LoVo (cell line): ENCODE data around the gene PLEKHA5.
"Not testable (repeated sequence)": the region's sequence is repeated elsewhere in the genome, so short reads cannot be mapped to it uniquely, and the experiment has no call there.

Experiments
- DNase-seq: peaks from one replicate; pipeline ENCODE4 v3.0.0-alpha.2; 2016; ENCODE audit warnings: low spot score

Gene PLEKHA5

DNA sequence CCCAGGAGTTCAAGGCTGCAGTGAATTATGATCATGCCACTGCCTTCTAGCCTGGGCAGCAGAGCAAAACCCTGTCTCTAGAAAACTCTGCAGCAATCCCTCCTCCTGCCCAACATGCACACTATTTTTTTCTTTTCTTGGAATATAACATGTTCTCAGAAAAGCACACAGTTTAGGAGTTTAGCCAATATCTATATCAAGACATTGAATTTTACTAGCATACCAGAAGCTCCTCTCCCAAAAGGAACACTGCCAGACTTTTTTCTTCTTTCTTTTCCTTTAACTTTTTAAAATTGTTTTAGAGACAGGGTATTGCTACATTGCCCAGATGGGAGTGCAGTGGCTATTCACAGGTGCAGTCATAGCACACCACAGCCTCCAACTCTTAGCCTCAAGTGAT, 202.7 kb downstream of the PLEKHA5 start:
- DNase-seq: no peak

GRCh38 chr12:19338405-19338804, 208.9 kb downstream of the PLEKHA5 start:
- DNase-seq: no peak

DNA sequence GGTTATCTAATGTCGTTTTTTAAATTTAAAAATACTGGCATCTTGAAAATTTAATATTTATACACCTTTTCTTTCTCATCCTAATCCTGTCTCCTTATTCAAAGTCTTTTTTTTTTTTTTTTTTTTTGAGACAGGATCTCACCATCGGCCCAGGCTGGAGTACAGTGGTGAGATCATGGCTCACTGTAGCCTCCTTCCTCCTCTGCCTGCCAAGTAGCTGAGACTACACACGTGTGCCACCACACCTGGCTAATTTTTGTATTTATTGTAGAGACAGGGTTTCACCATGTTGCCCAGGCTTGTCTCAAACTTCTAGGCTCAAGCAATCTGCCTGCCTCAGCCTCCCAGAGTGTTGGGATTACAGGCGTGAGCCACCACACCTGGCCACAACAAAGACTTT, 221.3 kb downstream of the PLEKHA5 start:
- not testable (repeated sequence) for DNase-seq

DNA sequence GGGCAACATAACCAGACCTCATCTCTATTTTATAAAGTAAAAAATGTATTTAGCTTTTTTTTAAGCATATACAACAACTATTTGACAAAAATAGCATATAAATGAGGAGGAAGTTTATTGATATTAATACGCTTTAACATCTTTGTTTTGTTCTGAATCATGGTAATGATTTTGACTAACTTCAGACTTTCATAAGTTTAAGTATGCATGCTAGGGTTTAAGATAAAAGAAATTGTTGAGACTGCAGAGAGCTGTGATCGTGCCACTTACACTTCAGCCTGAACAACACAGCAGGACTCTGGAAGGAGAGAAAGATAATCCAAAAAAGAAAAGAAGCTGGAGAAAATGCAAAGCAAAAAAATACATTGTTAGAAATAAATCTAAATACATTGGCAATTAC, 221.8 kb downstream of the PLEKHA5 start:
- DNase-seq: no peak

GRCh38 chr12:19369691-19370148, 240.2 kb downstream of the PLEKHA5 start:
- no peak for DNase-seq

DNA sequence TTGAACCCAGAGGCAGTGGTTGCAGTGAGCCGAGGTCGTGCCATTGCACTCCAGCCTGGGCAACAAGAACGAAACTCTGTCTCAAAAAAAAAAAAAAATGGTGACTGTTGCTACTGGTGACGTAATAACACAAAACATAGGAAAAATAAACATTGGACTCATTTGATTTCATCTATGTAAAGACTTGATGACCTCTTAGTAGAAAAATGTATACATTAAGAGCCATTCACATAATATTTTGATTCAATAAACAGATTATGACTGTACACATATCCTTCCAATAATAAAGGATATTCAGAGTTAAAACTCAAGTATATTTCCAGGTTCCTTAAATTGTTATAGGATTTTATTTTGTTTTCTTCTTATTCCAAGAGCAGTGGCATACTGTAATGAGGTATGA, 244.1 kb downstream of the PLEKHA5 start:
- DNase-seq: no peak

DNA sequence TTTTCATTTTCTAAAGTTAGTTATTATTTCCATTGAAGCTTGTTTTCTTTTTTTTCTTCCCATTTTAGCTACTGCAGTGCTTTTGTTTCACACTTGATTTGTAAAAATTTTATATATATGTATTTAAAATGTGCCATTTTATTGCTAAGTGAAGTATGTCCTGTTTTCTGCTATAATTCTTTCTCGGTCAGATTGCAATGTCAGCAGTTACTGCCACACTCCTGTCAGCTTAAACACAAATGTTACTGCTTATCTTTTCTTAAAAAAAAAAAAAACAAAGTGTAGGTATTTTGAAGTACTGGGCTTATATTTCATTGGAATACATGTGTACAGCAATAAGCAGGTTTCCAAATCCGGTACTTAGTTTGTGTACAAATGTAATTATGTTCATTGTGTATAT, 246.4 kb downstream of the PLEKHA5 start:
- DNase-seq: no peak

DNA sequence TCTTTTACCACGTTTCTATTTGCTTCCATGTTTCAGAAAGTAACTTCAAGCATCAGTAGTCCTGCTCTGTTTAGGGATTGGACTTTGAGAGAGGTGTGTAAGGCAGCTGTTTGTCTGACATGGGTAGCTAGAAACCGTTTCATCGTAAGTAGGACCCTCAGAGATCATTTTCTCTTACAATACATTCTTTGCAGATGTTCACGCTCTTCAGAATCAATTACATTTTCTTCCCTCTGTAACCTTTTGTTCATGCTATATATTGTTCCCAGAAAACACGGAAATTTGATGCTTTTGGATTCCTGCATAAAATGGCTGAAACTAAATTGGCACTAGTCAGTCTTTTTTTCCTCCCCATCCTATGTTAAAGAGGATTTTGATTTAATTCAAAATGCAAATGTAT, 247.2 kb downstream of the PLEKHA5 start:
- DNase-seq: no peak

DNA sequence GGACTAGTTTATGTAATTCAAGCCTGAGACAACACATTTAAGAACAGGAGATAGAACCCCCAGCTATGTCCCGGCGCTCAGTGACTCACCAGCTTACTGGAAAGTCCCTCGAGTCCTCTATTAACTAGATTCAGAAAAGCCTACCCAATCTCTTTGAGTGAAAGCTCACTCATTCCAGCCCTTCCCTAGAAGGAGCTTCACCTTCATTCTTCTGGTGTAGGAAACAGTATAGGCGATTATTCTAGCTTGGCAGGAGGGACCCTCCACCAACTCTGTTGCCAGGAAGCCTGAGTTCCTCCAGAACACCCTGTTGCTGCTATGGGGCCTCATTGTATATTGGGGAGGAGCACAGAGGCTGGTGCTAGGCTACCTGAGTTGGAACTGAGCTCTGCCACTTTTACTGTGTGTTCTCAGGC, 252.6 kb downstream of the PLEKHA5 start:
- DNase-seq: no peak

DNA sequence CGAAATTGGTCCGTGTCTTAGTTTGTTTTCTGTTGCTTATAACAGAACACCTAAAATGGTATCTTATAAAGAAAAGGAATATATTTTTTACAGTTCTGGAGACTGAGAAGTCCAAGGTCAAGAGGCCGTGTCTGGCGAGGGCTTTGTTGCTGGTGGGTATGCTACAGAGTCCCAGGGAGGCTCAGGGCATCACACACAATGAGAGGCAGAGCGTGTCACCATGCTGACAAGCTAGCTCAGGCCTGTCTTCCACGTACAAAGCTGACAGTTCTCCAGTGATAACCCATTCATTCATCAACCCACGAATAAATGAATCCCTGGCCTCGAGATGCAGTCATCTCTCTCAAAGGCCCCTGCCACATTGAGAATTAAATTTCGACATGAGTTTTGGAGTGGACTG, 253.0 kb downstream of the PLEKHA5 start:
- no peak for DNase-seq

DNA sequence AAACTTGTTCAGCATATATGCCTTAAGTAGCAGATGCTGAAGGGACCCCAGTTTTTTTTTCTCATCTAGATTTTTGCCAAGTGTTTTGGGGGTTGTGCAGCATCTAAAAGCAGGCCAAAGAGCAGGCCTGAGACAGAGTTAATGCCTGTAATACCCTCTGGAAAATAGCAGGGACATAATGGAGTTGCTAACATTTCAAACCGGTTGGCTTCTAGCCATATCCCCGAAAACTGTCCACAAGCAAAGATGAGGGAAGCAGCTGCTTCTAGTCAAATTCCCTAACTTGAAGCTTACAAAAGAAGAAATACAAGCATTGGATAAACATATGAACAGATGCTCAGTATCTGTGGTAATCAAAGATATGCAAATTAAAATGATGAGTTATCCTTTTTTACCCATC, 257.6 kb downstream of the PLEKHA5 start:
- DNase-seq: no peak

GRCh38 chr12:19388131-19388549, 258.6 kb downstream of the PLEKHA5 start:
- DNase-seq: no peak

DNA sequence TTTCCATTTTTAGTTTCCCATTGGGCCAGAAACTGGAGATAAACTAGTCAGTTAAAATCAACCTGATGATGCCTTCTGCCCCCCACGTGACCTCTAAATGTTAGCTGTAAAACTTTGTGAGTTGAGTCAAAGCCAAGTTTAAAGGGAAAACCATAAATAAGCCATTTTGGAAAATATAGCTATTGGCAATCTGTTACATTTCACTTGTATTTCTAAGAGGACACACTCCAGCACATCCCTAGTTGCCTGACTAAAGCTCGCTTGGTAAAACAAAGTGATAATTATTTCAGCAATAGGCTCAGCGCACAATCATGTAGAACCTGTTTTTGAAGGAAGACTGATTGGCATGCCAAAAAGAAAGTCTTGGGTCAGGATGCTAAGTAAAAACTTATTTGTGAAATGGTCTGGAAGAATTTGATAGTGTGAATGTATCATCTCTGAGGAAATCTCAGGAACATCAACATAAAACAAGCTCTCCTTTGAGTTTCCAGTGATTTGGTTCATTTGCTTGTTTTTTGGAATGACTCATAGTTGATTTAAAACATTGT, 260.6 kb downstream of the PLEKHA5 start:
- no peak for DNase-seq

- DNase-seq: not testable (repeated sequence)
These were observed 263.1 kb downstream of the PLEKHA5 start for GRCh38 chr12:19392644-19393043.

GRCh38 chr12:19394385-19394784, 264.9 kb downstream of the PLEKHA5 start:
- DNase-seq: no peak

DNA sequence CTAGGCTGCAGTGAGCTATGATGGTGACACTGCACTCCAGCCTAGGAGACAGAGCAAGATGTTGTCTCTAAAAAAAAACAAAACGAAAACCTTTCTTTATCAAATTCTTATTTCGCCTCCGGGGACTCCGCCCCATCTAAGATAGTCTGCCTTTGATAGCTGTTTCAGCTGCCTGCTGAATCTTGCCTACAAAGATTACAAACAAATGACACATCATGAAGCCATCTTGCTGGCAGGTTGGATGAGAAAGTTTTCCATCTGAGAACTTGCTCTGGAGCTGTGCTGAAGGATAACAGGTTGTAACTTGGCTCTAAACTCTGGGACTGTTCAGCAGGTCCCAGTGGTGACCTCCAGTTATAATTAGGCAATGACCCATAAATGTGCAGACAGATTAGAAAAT, 268.0 kb downstream of the PLEKHA5 start:
- DNase-seq: no peak

- DNase-seq: no peak
These were observed 269.1 kb downstream of the PLEKHA5 start for GRCh38 chr12:19398376-19399363.

DNA sequence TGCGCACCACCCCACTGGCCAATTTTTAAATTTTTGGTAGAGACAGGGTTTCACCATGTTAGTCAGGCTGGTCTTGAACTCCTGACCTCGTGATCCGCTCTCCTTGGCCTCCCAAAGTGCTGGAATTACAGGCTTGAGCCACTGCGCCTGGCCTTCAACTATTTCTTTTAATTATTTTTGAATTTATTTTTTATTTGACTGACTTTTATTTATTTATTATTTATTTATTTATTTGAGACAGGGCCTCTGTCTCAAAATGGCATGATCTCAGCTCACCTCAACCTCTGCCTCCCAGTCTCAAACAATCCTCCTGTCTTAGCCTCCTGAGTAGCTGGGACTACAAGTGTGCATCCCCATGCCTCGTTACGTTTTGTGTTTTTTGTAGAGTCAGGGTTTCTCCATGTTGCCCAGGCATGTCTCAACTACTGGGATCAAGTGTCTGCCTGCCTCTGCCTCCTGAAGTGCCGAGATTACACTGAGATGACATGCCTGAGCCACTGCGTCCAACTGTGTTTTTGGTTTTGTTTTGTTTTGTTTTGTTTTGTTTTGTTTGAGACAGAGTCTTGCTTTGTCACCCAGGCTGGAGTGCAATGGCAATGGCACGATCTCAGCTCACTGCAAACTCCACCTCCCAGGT, 271.2 kb downstream of the PLEKHA5 start:
- not testable (repeated sequence) for DNase-seq

DNA sequence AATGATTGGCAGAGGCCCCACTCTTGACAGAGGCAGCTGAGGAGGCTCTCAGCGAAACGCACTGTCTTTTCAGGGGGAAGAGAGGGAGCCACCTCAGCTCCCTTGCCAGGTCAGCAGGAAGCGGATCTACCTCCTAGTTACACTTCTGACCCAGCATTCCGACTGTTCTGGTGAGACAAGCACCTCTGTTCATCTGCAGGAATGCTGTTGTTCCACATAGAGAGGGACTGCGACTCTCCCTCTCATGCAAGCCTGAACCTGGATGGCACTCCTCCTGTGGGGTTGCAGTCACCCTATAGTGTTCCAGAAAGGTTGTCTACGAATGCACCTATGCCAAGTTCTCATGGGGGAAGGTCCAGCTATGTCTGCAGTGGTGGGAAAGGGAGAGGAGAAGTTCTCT, 272.7 kb downstream of the PLEKHA5 start:
- no peak for DNase-seq

- DNase-seq: no peak
These were observed 273.4 kb downstream of the PLEKHA5 start for GRCh38 chr12:19402743-19403431.

DNA sequence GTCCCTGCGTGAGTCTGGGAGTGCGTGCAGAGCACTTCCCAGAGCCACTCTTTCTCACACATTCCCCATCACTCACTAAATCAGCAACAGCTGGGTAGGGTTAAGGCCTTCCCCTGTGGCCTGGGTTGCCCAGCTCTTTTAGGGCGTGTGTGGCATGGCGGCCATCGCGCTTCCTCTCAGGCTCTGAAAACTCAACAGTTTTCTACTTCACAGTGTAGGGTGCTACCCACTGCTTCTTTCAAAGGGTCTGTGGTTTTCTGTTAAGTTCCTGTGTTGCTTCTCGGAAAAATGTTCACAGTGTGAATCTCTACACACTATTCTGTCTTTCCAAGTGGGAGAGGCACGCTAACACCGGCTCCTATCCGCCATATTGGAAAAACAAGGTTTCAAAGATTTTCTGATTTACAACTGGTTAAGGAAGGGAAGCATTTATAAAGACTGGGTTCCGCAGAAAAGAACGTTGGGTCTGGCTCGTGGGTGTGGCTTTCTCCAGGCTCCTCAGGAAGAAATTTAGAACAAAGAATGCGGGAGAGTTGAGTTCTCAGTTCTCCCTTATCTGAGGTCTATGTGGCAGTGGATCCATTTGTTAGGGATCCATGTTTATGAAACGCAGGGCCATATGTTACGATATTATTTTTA, 274.8 kb downstream of the PLEKHA5 start:
- no peak for DNase-seq

DNA sequence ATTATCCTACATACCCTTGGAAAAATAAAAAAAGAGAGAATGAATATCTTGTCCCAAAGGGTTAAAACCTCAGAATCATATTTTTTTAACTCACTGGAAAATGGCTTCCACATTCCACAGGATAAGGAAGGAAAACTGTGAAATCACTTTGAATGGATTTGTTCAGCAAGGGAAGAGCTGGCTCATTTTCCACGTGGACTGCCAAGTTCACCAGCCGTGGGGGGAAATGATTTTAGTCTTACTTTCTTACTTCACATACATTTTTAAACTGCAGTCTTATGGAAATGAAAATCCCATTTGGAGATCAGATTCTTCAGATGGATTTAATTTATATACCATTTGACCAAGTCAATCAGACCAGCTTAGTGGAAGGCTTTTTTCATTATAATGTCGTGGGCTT, 279.8 kb downstream of the PLEKHA5 start:
- no peak for DNase-seq
